Measurements from ENCODE around the gene LTB4R2.
"Not testable (repeated sequence)": the region's sequence is repeated elsewhere in the genome, so short reads cannot be mapped to it uniquely, and the experiment has no call there.

LTB4R2 gene

GRCh38 chr14:24323341-24323740 is 13.4 kb downstream of the LTB4R2 start:
- no peak for DNase-seq

GRCh38 chr14:24324024-24324423 is 14.1 kb downstream of the LTB4R2 start:
- no peak for DNase-seq

- no peak for DNase-seq
Measured at GRCh38 chr14:24325041-24325530, 15.1 kb downstream of the LTB4R2 start.

DNA sequence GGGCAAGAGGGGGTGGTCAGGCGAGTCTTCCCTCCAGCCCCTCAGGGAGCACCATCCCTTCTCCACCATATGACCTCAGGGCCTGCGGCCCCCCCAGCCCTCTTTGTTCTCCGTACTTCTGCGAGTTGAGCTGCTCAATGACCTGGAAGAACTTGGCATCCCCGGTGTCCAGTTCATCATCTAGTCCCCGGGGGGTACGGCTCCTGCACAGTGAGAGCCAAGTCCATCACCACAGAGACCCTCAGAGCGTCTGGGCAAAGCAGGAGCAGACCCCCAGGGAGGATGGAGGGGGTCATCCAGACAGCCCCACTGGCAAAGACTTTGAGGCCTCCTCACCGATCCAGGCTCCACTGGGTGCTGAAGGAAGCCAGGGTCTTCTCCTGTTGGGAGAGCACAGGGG is 16.0 kb downstream of the LTB4R2 start:
- no peak for DNase-seq

DNA sequence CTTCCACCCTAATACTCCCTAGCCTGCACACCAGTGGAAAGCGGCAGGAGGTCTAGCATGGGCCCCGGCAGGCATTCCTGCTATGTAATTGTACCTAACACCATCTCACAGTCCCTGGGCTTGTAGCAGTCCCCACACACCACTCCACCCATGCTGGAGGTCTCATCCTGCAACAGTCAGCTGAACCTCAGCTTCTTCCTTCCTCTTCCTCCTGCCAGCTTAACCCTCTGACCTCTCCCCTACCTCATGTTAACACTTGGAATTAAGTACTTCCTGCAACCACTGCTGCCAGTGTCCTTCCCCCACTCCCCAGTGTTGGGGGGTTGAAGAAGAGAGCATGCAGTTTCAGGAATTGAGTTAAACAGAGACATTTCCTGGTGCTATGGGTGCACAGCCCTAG is 17.4 kb downstream of the LTB4R2 start:
- no peak for DNase-seq

DNA sequence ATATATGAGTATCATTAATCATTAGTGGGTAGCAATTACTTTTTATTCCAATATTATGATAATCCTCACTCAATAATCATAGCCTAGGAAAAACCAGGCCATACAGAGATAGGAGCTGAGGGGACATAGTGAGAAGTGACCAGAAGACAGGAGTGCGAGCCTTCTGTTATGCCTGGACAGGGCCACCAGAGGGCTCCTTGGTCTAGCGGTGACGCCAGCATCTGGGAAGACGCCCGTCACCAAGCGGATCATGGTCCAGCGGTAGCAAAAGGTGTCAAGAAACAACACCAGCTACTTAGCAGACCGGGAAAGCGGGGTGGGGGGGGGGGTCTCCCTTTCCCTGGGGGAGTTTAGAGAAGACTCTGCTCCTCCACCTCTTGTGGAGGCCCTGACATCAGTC is 18.0 kb downstream of the LTB4R2 start:
- DNase-seq: not testable (repeated sequence)

- DNase-seq: no peak
Measured at GRCh38 chr14:24329073-24329663, 19.2 kb downstream of the LTB4R2 start.

GRCh38 chr14:24329736-24330135 is 19.8 kb downstream of the LTB4R2 start:
- DNase-seq: no peak

GRCh38 chr14:24330973-24331674 is 21.2 kb downstream of the LTB4R2 start:
- no peak for DNase-seq

GRCh38 chr14:24331731-24332267 is 21.9 kb downstream of the LTB4R2 start:
- no peak for DNase-seq

DNA sequence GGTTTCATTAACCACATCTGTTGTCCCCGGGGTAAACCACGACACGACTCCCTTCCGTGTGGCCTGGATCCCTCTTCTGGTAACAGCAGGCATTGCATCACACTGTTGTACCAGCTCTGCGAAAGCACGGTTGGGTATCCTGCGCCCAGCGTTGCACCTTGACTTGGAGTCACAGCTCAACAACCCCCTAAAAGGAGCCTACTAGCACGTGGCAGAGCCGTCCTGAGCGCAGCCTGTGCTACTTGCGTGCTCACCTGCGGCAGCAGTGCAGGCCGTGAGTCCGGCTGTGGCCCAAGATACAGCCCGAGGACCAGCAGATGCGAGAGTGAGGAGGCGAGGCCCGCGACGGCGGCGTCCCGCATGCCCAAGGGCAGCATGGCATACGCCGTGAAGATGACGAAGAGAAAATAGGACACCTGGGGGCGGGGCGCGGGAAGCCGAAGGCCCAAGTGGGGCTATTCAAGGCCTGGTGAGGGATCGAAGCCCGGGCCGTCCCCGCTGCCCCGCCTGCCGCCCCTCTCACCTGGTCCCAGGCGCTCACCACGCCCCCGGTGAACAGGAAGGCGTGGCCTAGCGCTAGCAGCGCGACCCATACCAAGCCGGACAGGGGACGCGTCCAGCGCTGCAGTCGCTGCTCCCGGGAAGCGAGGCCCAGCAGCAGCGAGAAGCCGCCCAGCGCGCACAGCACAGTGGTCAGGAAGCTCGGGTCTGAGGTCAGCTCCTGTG is 22.5 kb downstream of the LTB4R2 start:
- DNase-seq: no peak

- DNase-seq: no peak
Measured at GRCh38 chr14:24334431-24335291, 24.7 kb downstream of the LTB4R2 start, which contains the start of gene ADCY4. ADCY4 (minus strand) TSS chr14:24335071; CDS start chr14:24334652, 419 bp downstream.

DNA sequence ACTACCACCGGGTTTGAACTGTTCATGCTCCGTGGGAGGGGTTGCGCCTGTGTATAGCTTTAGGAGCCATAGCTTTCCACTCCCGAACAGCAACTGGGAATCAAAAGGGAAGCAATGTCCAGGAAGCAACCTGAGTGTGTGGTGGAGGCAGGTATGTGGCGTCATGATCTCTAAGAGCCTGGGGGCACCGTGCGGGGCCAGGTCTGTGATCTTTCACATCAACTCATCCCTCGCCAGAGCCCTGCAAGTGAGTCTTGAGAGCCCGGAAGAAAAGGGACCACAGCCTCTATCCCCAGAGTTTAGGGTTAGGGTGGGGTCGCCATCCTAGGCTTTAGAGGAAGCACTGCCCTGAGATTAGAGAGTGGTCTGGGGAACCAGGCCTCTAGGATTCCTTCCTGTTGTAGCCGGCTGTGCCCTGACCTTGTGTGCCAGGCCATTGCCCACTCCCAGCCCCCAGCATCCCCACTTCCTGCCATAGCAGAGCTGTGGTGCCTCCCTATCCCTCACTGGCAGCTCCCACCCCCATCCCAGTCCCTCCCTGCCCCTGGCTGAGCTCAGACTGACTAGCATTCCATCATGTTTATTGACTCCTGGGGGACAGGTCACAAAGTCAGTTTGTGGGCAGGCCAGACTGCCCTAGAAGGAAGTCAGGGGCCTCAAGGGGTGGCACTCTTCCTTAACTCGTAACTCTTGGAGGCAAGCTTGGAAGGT is 25.7 kb downstream of the LTB4R2 start:
- DNase-seq: no peak

DNA sequence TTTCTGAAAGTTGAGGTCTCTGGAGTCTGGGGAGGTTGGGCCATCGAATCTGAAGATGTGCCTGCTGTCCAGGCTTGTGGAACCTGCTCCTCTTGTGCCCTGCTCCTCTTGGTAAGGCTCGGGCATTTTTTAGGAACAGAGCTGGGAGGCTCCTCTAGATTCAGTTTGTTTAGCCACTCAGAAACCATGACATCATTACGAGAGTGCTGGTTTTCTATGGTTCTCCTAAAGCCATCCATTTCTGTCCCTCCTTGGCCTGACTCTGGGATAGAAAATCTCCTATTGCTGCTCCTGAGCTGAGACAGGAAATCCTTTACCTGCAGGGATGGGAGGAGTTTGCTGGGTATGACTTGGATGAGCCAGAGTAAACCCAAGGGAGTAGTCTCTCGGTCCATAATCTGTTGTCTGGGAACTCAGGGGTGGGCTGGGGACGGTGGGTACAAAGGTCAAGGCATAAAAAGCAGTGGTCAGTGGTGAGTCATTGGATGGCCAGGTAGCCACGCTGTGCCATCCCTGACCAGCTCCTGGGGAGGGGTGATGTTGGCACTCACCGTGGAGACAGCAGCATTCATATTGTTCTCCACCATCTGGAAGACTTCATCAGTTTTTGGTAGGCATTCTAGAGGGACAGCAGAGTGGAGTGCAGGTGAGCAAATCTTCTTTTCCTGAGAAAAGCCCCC is 27.3 kb downstream of the LTB4R2 start:
- DNase-seq: no peak

GRCh38 chr14:24337824-24338175 is 27.9 kb downstream of the LTB4R2 start:
- DNase-seq: no peak

DNA sequence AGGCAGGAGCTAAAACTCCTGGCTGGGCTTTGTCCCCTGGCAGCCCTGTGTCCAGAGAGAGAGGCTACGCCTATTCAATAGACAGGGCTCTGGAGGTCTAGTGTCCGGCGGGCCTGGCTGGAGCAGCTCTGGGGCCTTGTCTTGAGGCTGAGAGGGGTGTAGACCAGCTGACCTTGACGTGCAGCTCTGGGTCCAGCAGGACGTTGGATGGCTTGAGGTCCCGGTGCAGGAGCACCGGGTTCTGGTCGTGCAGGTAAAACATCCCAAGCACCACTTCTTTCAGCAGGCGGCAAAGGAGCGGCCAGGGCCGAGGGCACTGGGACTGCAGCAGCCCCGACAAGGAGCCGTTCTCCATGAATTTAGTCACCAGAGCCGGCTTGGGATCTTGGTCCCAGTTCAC is 28.9 kb downstream of the LTB4R2 start:
- DNase-seq: no peak

DNA sequence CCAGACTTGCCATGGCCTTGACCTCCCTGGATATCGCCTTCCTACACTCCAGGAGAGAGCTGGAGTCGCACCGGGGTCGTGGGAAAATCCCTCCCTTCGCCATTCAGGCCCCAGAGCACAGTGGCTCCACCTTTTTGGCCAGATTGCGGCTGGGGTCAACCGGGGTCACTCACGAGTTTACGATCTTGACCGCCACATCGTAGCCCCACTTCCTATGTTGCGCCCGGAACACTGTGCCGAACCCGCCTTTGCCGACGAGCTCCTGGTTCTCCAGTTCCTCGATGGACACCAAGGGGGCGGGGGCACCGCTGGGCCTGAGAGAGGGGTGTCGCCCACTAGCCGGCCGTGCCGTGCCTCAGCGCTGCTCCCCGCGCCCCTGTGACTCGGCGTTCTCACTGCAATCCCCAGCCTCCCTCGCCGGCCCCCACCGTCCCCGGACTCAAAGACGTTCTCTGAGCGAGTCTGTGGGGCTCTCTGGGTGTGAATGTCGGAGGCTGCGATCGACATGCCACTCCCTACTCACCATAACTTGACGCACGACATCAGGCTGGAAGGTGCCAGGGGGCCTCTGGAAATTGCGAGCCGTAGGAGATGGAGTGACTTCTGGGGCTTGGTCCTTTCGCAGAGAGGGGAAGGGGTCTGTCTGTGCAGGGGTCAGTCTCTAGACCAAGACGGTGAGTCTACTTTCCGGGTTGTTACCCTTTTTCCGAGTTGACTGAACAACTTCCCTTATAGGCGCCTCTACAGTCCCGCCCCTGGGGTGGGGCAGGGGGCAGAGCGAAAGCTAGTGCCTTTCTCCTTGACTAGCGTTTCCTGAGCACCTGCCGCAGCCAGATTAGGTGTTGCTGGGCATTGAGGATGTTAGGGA is 29.6 kb downstream of the LTB4R2 start, which contains the start of gene RIPK3:
Gene RIPK3, minus strand, starts transcription at position 708 of the 868 bp plus-strand sequence. Its CDS starts 165 bp downstream, at position 543.
- DNase-seq: no peak

DNA sequence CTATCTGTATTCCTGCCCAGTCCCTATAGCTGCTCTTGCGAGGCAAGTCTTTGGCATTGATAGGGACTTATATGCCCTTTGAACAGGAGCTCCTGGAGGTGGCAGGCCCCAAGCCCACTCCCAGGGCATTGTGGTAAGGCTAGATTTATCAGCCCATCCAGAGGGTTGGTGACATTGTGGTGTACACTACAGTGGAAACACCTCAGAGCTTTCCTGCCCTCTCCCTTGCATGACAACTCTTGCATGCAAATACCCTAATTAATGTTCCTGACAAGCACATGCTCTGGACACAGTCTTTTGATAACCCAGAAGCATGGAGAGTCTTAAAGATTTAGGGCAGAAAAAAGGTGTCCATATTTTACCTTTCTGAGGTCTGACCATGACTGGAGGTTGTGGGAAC is 30.7 kb downstream of the LTB4R2 start:
- no peak for DNase-seq

DNA sequence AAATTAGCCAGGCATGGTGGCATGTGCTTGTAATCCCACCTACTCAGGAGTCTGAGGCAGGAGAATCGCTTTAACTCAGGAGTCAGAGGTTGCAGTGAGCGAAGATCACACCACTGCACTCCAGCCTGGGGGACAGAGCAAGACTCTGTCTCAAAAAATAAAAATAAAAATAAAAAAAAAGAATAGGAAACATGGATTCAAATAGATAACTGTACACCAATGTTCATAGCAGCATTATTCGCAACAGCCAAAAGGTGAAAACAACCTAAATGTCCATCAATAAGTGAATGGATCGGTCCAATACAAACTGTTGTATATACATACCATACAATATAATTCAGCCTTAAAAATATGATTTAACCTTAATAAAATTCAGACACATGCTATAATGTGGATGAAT is 32.9 kb downstream of the LTB4R2 start:
- no peak for DNase-seq

All from NCI-H187 treated with DMSO at 0.1 percent for 48 hours (cell line).